Activated CD4-positive, alpha-beta T cell treated with anti-CD3 and anti-CD28 coated beads, Interleukin-2, amount 50 U/mL, for 16 hours (primary cell): ENCODE data around the gene PLD4.
A peak's percentile ranks its signal among the peaks of the same experiment; 100 is the strongest.

Source experiments
- DNase-seq: peaks from one replicate; pipeline ENCODE4 v3.0.0-alpha.2; 2020

PLD4 gene

DNA sequence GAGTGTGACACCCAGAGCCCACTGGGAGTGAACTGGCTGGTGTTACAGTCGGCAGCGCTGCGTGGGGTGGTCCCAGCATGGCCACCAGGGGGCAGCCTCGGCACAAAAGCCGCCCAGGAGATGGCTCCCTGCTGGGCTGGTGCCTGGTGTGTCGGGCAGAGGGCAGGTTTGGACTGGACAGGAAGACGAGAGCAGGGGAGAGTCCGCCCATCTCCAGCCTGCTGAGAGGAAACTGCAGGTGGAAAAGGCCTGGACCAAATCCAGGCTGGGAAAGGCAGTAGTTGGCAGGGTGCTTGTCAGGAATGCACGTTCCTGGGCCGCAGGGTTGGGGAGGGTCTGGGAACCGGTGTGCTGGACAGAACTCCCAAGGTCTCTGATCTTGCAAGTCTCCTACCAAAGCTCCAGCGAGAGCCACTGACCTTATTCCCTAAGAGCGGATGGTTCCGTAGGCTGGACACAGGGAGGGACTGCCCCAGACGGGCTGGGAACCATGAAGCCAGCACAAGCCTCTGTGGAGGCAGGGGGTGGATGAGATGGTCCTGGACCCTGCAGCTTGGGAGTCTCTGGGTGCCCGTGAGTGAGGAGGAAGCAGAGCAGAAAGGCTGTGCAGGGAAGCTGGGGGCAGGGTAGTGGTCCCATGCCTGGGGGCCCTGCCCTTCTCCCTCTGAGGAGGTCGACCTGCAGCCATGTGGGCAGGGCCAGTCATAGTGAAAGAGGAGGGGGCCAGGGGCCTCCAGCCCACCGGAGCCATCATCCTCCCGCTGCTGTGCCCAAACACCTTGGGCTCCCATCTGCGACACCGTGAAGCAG, 51.7 kb downstream of the PLD4 start:
- peak; percentile 85 for DNase-seq

DNA sequence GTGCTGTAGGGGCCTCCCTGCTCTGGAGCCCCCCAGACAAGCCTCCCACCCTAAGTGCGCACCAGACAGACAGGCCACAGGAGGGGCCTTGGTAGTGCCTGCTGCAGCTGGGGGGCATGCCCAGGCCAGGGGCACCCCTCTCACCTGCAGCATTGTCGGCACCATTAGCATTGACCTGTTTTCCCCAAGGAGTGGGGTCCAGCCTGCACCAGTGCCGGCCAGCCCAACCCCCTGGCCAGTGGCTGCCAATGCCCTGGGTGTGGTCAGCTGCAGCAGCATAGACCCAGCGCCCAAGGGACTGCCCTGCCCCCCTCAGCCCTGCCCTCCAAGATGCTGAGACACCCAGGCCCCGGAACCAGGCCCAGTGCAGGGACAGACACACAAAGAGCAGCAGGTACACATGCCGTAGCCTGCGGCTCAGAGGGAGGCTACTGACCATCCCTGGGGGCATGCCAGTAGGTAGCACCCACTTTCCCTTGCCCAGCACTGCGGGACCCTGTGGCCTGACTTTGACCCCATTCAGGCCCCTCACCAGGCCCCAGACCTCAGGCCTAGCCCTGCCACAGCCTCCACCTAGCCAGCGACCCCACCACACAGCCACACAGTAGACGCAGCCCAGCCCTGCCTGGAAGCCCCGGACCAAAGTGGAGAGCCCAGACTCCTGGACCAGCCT, 52.5 kb downstream of the PLD4 start:
- DNase-seq: no peak

DNA sequence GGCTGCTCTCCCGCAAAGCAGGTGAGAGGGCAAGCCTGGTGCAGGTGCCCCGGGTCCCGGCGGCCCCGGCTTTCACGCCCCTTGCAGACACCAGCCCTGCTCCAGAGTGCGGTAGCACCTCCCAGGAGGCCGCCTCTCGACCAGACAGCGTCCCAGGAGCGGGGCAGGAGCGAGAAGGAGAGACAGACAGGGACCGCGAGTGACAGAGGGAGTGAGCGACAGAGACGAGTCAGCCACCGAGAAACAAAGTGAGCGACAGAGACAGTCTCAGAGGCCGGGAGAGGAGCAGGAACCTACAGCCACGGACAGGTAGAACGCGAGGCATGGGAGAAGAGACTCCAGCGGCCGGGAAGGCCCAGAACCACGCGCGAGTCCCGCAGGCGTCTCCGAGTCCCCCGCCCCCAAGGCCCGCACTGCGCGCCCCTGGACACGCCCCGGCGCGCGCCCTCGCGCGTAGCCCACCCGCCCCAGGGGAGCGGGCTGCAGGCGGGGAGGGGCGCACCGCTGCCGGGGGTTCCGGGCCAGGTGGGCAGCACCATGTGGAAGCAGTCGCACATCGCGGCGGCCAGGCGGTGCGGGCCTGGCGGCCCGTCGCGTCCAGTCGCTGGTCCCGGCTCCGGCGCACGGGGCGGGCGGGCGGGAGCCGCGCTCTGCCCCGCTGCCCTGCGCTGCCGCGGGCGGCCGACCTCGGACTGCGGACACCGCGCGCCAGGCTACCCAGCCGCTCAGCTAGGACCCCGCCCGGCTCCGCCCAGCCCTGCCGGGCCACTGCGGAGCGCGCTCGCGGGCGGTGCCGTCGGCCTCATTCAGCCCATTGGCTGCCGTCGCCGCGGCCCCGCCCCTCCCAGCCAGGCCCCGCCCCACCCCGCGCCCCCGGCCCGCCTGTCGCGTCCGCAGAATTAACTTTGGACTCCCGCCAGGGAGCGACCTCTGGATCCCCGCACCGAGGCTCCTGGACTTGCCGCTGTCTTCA, 53.3 kb downstream of the PLD4 start, which contains the start of gene AHNAK2:
Gene AHNAK2 (minus strand): TSS at position 694 of the 973 bp plus-strand sequence. CDS start 137 bp downstream, at position 557.
- DNase-seq: peak; percentile 54

GRCh38 chr14:104978746-104979691, 54.3 kb downstream of the PLD4 start:
- DNase-seq: no peak

DNA sequence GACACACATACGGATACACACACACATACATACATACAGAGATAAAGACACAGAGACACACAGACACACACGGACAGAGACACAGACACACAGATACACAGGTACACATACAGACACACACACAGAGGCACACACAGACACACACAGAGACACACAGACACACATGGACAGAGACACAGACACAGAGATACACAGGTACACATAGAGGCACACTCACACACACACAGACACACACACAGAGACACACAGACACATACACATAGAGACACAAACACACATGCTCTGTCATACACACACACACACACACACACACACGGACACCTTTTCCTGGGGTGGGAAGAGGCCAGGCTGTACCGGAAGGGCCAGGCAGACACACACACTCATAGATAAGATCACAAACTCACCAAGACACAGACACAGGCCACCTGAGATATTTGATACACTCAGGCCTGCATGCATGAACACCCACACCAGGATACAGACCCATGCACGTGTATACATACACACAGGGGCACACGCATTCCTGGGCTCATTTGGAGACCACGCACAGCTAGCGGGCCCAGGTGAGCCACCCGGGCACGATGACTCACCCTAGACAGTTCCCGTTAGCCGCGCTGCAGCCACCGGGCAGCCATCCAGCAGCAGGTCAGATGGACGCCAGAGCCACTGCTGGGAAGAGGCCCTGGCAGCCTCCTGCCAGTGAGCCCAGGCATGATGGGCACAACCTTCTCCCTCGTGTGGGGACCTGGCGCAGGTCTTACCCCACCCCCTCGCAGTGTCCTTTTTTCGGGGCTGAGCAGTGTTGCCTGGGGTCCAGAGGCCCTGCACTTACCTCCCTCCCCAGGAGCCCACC, 55.3 kb downstream of the PLD4 start:
- DNase-seq: no peak

GRCh38 chr14:104980611-104981531, 56.2 kb downstream of the PLD4 start:
- DNase-seq: no peak

GRCh38 chr14:104981699-104982541, 57.2 kb downstream of the PLD4 start:
- no peak for DNase-seq

- DNase-seq: no peak
These were observed 58.0 kb downstream of the PLD4 start for GRCh38 chr14:104982548-104983230.
